ENCODE results near the gene SPINK4.

Gene SPINK4

DNA sequence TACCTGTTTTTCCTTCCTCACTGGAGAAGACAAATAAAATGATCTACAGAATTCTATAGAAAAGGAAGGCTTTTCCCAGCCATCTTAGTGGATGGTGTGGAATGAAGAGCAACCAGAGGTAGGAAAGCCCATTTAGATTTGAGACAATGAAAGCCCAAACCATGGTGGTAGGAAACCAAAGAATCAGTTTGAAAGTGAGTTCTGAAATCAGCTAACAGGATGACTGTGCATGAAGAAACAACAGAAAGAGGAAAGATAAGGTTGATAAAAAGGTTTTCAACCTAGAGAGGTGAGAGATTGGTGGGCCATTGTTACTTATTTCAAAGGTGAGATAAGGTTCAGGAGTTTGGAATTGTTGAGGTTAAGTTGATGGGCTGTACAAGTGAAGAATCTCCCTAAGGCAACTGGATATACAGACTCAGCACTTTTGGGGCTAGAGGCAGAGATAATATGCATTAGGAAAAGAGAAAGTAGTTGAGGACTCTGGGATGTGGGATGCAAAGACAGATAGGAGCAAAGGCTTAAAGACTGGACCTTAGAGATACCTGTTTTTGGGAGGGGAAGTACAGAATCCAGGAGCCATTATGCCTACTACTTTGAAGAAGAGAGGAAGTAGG is 27.3 kb downstream of the SPINK4 start:
- H3K4me3 ChIP-seq: no peak overlapping the region
- TF ChIP-seq, protein P1, sequence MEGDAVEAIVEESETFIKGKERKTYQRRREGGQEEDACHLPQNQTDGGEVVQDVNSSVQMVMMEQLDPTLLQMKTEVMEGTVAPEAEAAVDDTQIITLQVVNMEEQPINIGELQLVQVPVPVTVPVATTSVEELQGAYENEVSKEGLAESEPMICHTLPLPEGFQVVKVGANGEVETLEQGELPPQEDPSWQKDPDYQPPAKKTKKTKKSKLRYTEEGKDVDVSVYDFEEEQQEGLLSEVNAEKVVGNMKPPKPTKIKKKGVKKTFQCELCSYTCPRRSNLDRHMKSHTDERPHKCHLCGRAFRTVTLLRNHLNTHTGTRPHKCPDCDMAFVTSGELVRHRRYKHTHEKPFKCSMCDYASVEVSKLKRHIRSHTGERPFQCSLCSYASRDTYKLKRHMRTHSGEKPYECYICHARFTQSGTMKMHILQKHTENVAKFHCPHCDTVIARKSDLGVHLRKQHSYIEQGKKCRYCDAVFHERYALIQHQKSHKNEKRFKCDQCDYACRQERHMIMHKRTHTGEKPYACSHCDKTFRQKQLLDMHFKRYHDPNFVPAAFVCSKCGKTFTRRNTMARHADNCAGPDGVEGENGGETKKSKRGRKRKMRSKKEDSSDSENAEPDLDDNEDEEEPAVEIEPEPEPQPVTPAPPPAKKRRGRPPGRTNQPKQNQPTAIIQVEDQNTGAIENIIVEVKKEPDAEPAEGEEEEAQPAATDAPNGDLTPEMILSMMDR (IDR thresholded peaks at IDR 0.05): no peak
- DNase-seq (ENCODE audit: low spot score): no peak
- no peak overlapping the region for H3K27ac ChIP-seq

DNA sequence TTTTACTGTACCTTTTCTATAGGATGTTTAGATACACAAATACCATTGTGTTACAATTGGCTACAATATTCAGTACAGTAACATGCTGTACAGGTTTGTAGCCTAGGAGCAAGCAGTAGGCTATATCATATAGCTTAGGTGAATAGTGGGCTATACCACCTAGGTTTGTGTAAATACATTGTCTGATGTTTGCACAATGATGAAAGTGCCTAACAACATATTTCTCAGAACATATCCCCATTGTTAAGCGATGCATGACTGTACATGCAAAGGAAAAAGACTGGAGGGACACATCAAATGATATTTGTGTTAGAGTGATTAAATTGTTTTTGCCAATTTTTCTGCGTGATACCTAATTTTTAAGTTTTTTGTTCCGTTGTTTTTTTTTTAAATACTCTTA is 30.2 kb downstream of the SPINK4 start:
- Histone ChIP-seq H3K27ac (no peak overlapping the region), H3K4me3 (no peak overlapping the region)
- DNase-seq (ENCODE audit: low spot score): no peak
- TF ChIP-seq, protein P1 (IDR thresholded peaks at IDR 0.05): no peak

DNA sequence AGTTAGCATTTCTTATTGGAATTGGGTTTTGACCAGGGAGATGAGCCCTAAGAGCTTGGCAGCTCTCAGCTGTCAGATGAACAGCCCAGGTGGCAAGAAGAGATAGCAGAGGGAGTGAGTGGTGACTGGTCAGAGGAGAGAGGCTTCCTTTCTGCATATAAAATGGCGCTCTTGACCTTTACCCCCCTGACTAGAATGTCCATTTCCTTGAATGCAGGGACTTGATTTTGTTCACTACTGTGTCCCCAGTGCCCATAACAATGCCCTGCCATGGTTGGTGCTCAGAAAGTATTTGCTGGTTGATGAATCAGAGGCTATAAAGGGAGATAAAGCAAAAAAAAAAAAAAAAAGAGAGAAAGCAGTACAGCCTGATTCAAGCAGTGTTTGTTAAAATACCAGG is 32.1 kb downstream of the SPINK4 start:
- no peak for DNase-seq (ENCODE audit: low spot score)
- Histone ChIP-seq H3K27ac (no peak overlapping the region), H3K4me3 (no peak overlapping the region)
- TF ChIP-seq, protein P1 (IDR thresholded peaks at IDR 0.05): no peak

DNA sequence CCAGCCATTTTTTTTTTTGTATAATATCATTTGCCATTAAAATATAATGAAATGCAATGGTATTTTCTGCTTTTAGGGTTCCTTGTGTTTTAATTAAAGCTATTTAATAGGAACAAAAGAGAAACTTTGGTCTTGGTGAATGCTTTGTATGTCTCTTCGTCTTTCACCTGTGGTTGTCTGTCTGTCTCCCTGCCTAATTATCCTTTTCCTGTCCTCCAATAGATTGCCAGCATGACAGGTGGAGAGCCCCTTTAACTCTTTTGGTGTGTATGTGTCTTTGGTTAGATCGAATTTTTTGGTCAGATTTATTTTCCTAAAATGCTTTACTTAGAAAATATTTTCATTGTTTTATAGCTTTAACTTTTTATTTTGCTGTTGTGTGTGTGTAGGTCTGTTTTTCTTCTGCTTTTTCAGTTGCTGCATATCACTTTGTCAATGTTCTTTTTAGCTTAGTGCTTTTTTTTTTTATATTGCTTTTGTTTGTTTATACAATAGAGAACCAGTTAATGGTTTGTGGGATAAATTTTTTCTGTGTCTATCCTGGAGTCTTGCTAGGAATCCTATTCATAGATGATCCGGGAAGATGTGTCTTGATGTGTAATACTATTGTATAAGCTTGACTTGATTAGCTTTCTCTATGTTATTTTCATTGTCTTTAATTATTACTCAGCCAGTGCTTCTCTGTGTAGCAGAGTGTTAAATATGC is 33.5 kb downstream of the SPINK4 start:
- H3K27ac ChIP-seq: no peak overlapping the region
- TF ChIP-seq, protein P1 (IDR thresholded peaks at IDR 0.05): no peak
- H3K4me3 ChIP-seq: no peak overlapping the region
- no peak for DNase-seq (ENCODE audit: low spot score)

DNA sequence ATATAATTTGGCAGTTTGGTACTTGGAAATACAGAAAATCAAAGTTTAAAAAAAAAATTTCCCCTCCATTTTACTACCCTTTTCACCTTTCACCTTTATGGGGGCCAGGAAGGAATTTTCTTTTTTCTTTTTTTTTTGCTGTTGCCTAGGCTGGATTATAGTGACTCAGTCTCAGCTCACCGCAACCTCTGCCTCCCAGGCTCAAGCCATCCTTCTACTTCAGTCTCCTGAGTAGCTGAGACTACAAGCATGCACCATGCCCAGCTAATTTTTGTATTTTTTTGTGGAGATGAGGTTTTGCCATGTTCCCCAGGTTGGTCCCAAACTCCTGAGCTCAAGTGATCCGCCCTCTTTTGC is 34.0 kb downstream of the SPINK4 start:
- no peak for DNase-seq (ENCODE audit: low spot score)
- TF ChIP-seq, protein P1 (IDR thresholded peaks at IDR 0.05): no peak
- Histone ChIP-seq H3K4me3 (no peak overlapping the region), H3K27ac (no peak overlapping the region)

DNA sequence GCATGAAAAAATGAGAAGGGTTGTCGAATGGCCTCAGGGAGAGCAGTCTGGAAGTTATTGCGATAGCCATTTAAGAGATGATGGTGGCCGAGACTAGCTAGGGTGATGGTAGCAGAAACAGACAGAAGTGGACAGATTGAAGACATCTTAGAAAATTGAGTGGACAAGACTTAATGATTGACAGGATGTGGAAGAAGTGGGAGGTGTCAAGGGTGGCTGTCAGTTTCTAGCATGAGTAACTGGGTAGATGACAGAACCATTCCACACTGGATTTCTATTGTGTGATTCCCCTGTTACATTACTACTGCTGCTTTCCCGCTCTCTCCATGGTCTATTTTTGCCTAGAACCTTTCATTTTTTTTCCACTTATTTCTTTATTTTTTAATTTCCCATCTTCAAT is 37.5 kb downstream of the SPINK4 start:
- Histone ChIP-seq H3K27ac (no peak overlapping the region), H3K4me3 (no peak overlapping the region)
- TF ChIP-seq, protein P1 (IDR thresholded peaks at IDR 0.05): no peak
- no peak for DNase-seq (ENCODE audit: low spot score)

DNA sequence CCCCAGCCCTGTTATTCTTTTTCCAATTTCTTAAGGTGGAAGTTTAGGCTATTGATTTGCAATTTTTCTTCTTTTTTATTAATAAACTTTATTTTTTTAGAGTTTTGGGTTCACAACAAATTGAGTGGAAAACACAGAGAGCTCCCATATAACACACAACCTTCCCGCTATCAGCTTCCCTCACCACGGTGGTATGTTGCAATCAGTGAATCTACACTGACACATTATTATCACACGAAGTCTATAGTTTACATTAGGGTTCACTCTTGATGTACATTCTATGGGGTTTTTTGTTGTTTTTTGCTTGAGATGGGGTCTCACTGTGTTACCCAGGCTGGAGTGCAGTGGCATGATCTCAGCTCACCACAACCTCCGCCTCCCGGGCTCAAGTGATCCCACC is 45.5 kb downstream of the SPINK4 start:
- DNase-seq (ENCODE audit: low spot score): no peak
- no peak overlapping the region for H3K4me3 ChIP-seq
- TF ChIP-seq, protein P1 (IDR thresholded peaks at IDR 0.05): no peak
- H3K27ac ChIP-seq: no peak overlapping the region

All from coronary artery (tissue), 2 donors.